ENCODE data around the gene PLA2G6.
A peak's percentile ranks its signal among the peaks of the same experiment; 100 is the strongest.

PLA2G6 gene, protein sequence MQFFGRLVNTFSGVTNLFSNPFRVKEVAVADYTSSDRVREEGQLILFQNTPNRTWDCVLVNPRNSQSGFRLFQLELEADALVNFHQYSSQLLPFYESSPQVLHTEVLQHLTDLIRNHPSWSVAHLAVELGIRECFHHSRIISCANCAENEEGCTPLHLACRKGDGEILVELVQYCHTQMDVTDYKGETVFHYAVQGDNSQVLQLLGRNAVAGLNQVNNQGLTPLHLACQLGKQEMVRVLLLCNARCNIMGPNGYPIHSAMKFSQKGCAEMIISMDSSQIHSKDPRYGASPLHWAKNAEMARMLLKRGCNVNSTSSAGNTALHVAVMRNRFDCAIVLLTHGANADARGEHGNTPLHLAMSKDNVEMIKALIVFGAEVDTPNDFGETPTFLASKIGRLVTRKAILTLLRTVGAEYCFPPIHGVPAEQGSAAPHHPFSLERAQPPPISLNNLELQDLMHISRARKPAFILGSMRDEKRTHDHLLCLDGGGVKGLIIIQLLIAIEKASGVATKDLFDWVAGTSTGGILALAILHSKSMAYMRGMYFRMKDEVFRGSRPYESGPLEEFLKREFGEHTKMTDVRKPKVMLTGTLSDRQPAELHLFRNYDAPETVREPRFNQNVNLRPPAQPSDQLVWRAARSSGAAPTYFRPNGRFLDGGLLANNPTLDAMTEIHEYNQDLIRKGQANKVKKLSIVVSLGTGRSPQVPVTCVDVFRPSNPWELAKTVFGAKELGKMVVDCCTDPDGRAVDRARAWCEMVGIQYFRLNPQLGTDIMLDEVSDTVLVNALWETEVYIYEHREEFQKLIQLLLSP

DNA sequence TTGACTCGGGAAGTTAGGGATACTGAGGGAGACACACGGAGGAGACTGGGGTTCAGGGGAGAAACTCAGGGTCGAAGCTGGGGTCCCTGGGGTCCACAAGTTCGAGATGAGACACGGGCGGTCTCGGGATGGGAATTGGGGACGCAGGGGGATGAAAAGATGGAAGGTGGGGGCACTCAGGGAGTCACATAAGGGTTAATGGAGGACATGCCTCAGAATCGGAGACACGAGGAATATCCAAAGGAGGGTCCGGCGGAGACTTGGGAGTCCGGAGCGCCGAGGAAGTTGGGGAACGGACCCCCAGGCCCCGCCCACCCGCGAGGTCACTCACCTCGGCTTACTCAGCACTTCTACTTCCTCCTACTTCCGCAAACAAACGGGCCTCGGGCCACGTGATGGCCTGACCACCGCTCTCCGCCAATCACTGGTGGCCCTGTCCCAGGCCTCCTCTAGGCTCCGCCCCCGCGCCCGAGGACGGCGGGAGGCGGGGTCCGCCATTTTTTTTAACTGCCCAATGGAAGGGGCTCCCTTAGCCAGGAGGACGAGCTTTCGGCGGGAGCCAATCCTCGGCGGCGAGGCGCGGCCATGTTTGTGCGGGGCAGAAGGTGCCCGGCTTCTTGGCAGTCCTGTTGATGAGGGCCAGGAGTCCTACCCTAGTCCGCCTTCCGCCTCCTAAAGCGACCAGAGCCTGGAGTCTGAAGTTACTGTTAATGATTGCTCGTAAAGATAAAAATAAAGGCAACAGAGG lies at the start of gene PLA2G6:
Gene PLA2G6, minus strand, starts transcription at position 378 of the 748 bp plus-strand sequence. CDS start 12,404 bp downstream, outside the sequence.
- peak; percentile 100 for DNase-seq

DNA sequence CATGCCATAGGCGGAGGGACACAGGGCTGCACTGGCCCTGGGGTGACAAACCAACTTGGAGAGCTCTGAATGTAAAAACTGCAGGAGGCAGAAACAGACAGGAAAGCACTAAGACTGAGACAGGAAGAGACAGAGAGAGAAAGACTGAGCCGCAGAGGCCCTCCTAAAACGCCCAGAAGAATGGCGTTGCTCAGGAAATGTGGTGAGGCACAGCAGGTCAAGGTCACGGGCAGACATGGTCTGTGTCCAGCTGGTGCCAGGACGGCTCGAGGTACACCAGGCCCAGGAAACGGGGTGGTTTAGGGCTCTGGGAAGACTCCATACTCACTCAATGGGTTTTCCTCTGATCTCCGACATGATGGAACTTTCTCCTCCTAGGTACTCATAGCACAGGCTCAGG lies 49.3 kb upstream of the PLA2G6 start:
- DNase-seq = no peak

DNA sequence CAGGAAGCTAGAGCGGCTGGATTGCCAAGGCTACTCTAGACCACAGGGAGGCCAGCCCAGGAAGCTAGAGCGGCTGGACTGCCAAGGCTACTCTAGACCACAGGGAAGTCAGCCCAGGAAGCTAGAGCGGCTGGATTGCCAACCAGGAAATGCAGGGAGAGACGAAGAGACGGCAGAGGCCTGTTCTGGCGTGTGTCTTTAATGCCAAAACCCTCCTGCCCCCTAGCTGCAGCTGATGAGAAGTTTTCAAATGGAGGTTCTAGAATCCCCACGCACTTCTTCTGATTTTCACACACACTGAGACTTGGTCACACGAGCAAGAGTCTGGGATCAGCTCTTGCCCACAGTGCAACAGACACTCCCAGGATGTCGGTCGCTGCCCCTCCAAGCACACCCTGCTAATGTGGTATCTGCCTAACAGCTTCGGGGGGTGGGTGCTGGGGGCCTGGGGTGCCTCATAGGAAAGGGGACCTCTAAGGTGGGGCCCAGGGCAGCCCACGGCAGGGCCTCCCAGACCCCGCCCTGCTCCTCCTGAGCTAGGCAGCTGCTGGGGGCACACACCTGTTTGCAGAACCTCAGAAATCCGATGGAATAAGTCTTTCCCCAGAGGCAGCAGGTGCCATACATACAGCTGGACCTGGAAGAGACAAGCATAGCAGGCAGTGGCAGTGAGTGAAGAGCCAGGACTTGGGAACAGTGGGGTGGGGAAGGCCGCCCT lies 48.6 kb upstream of the PLA2G6 start:
- peak; percentile 77 to 81 (median 78) for DNase-seq

DNA sequence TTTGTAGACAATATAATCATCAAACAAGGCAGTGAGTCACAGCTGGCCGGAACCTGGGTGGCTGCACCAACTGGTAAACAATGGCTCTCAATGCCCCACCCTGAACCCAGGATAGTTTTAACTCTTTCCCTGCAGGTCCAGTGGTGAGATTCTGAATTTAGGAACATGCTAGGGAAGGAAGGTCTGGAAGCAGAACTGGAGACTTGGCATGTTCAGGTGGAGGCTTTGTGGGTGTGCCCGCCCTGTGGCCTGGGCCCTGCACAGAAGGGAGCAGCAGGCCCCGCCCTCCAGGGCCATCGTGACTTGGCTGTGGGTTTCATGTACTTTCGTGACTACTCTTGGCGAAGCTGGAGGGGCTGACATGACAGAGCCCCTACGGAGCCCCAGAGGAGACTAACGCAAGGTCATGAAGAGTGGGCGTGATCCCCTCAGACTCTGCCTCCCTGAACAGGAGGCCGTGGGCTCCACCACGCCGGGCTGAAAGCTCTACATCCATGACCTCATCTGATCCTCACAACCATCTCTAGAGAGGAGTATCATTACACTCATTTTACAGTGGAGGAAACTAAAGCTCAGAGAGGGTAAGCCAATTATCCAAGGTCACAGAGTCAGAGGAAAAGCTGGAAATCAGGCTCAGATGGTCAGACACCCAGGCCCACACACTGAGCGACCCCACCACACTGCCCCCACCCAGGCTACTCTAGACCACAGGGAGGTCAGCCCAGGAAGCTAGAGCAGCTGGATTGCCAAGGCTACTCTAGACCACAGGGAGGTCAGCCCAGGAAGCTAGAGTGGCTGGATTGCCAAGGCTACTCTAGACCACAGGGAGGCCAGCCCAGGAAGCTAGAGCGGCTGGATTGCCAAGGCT lies 47.5 kb upstream of the PLA2G6 start:
- no peak for DNase-seq

DNA sequence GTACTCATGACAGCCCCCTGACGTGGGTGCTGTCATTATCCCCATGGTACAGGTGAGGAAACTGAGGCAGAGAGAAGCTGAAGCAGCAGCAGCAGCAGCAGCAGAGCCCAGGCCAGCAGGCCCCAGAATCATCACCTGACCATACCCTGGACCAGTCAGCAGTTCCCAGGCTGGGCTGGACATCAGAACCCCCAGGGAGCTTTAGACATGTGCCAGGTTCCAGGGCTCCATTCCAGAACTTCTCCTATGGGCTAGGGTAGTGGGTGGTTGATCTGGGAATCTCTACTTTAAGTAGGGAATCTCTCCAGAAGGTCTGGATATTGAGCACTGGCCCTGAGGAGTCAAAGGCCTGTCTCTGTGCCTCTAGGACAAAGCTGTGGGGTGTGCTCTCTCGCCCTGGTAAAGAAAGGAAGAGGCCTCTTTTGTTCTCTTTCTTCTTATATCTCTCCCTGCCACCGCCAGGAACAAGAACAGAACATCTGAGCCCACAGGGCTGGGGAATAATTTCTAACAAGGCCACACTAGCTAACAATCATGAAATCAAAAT lies 46.8 kb upstream of the PLA2G6 start:
- no peak for DNase-seq

DNA sequence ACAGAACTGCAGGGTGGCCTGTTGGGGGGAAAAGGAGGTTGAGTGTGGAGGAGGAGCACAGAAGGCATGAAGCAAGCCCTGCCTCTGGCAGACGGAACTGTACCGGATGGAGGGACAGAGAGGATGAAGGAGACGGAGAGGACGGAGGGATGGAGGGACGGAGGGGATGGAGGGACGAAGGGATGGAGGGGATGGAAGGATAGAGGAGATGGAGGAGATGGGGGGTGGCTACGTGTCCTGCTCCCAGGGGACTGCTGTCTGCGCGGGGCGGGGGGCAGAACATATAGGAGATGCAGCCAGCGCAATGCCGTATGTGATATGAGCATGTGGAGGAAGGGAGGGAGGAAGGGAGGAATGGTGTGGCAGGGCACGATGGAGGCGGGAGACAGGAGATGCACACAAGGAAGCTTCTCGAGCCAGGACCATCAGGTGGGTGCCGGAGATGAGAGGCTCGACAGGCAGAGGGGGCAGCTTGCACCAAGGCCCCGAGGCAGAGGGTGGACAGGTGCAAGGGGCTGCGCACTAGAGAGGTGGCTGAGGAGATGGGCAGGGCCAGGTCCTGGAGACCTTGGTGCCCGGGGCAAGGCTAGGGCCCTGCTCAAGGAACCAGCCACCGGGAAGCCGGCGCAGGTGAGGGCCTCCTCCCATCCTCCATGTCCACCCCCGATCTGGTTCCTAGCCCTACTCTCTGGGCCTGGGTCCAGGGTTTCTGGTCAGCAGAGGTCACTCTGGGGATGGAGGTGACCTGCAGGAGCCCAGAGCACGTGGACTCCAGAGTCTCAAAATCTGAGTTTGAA lies 45.4 kb upstream of the PLA2G6 start:
- DNase-seq = no peak

DNA sequence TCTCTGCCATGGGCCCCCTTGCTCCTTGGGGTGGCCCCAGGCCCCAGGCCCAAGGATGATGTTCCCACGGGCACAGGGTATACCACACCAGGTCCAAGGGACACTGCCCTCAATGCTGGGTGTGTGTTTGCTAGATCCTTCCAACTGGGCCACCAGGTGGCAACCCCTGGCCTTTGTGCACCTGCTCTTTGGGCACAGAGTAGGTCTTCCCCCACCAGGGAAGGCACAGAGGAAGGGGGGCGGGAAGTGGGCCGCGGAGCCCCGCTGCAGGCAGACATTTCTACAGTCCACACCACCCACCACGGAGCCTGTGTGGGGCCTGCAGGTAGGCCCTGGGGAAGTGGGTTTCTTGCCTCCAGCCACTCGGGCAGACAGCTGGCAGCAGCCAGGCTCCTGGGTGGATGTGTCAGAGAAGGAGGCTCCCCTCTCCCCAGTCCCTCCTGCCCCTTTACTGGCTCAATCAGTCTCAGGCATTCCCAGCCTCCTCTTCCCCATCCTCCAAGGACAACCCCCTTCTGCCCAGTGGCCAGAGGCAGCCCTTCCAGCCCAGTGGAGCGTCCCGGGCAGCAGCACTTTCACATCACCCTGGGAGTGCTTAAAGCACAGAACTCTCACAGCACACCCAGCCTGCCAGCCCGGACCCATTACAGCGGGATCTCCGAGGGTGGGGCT lies 41.8 kb upstream of the PLA2G6 start:
- no peak for DNase-seq

DNA sequence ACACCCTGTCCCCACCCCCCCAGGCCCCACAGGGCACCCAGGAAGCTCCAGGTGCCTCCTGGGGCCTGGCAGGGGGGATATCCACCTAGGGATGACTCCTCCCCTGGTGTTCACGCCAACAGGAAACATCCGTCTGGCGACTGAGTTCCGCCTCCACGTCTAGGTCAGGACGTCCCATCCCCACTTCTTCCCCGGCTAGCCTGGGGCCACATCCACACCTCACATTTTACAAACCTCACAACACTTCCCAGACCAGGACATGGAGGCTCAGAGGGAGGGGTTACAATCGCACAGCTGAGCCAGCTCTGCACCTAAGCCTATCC lies 41.1 kb upstream of the PLA2G6 start:
- DNase-seq = no peak

DNA sequence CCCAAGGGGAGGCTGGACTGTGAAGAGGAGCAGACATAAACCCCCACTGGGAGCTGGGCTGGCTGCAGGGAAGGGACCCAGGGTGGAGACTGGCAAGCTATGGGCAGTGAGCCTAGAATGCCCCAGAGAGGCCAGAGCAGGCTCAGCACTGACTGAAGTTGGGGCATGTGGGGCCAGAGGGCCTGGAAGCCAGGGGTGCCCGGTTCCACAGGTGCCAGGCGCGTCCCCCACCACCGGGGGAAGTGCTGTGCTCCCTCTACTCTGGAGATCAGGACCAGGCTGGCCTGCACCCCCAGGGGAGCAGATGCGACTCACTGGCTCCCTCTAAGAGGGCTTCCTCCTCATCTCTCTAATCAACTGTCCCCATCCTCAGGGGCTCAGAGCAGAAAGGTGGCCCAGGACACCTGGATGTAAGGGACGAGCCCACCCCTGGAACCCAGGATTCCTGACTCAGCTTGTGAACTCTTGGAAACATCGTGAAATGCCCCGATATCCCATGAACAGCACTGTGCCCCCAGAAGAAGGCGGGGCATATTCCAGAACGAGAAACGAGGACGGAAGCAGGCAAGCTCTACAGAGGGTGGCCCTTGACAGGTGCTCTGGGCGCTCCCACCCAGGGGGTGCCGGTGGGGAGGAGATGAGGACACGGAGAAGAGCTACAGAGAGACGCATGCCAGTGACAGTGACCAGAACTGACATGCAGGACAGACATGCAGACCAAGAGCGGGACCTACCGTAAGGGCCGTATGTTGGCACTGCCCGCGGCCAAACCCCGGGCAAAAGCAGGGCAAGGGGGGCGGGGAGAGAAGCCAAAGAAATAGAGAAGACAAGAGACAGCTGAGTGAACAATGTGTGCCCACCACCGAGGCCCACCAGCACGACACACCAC lies 40.5 kb upstream of the PLA2G6 start:
- DNase-seq = no peak

DNA sequence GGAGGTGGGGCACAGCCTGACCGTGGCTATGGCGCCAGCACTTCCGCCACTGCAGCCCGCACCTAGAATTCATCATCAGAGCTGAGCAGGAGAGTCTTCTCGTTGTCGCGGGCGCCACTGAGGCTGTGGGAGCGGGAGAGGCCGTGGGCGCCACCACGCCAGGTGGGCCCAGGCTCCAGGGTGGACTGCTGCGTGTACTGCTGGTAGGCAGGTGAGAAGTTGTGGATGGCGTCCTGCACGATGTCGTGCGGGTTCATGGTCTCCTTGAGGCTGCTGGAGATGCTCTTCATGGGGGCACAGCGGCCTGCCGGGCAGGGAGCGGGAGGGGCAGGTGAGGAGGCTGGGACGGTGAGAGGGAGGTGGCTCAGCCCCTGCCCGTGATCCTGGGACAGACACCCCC lies 39.8 kb upstream of the PLA2G6 start:
- DNase-seq = no peak

DNA sequence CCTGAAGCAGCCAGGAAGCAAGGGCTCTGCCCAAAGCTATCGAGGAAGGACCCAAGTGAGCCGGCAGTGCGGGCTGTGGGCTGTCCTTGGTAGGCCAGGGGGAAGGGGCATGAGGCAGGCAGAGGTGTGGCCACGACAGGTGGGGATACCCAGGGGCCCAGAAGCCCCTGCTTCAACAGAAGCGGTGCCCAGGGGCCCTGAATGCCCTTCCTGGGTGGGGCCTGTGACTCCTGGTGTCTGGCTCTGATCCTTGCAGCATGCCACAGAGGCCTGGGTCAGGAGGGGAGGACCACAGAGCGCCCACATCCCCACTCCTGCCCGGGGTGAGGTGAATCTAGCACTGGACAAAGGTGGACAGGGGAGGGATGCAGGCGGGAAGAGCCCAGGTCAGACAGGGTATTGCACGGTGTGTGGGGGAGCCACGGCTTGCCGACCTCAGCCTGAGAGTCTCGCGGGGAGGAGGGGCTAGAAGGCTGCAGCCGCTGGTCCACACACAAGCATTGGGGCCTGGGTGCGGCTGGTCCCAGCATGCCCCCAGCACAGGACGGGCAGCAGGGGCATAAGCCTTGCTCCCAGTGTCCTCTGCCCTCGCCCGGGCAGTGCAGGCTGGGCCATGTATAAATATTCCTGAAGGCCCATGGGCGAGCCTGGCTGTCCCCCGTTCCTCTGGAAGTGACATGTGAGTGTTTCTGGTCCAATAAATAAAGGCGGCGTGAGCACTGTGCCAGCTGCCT lies 39.2 kb upstream of the PLA2G6 start:
- no peak for DNase-seq

DNA sequence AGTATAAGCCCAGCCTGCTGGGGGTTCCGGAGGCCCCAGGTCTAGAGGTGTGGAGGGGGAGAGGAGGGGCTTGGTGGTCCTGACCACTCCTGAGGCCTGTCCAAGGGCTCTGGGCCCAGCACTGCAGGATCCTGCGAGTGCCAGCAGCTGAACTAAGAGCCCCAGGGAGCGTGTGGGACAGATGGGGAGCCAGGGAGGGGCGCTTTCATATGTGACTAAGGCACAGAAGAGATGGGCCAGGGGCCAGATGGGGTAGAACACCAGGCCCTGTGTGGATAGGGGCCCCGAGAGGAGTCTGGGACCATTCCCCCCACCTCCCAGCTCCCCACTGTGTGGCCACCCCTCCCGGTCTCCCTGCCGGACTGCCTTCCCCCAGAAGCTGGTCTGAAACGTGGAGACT lies 38.5 kb upstream of the PLA2G6 start:
- no peak for DNase-seq

DNA sequence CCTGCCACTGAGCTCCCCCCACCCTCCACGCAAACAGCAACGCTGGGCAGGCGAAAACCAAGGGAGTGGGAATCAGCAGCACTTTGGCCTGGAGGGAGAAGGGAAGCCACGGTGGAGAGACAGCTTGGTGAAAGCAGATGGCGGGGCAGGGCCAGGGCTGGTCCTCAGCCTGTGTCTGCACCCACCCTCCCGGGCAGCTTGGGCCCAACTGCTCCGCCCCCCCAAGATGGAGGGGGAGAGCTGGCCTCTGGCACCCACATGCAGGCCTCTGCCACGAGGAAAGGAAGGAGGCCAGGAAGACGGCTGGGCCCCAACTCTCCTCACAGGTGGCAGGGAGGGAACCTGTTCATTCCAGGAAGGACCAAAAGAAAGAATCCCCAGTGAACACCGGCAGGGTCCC lies 38.0 kb upstream of the PLA2G6 start:
- no peak for DNase-seq

DNA sequence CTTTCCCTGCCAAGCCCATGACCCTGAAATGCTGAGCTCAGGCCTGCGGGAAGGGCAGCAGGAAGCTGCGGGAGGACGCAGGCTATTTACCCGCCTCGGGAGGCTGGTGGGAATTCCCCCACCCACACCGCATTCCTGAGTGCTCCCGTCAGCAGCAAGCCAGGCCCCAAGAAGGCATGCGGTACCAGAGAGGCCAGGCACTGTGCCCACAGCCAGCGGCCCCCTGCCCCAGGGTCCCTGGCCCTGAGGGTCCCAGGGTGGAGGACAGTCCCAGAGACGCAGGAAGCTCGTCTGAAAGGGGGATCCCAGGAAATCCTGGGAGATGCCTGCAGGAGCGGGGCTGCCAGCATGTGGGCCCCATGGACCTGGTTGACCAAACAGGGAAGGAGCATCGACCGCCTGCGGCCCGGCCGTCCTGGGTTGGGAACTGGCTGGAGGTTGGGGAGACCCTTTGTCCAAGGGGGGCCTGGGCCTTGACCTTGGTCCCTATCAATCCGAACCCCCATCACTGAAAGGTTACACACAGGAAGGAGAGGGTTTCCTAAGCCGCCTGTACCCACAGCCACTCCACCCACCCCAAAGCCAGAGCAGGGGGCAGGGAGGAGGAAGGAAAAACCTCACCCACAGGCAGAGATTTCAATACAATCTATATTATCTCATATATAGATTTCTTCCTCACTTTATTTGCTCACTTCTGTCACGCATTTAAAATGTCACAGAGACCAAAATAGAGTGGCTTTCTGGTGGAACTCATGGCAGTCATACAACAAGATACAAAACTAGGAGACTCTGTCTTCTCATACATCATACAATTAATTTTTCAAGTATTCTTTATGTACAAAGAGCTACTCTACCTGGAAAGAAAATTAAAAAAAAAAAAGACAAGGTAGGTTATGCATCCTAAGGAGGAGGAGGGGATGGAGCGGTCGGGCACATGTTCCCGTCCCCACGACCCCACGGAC lies 37.3 kb upstream of the PLA2G6 start:
- peak; percentile 93 to 97 (median 94) for DNase-seq

DNA sequence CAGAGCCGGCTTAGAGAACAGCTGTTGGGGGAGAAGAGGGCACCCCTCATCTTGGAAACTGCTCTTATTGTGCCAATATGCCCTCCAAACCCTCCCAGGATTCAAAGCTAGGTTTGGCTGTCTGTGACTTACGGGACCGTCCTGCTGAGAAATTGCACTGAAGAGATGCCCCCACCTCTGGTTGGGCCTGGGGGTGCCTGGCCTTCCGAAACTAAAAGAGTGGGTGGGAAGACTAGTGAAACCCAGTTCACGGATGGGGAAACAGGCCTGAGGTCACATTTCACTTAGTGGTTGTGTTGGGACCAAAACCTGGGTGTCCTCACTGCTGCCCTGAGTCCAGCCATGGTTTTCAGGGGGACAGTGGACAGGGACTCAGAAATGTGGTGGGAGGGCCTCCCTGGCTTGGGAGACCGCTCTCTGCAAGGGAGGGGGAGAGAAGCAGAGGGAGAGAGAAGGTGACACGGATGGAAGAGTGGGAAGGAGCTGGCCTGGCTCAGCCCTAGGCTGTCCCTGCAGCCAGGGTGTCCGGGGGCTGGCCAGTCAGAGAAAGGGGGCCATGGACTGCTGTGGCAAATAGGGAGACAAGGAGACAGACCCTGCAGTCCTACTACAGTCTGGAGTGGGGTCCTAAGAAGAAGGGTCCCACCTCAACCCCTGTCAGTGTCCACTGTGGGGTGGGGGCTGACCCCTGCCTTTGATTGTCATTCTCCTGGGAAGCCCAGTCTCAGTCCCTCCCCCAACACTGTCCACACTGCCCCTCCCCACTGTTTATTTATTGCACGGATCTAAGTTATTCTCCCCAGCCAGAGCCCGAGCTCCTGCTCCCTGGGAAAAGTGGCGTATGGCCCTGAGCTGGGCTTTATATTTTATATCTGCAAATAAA lies 33.8 kb upstream of the PLA2G6 start:
- DNase-seq = peak in 2 of 3 donors; percentile 45 to 46

Measured in suppressor macrophage treated with lipopolysaccharide for 1 hour (primary cell).